ENCODE measurements around the gene UBQLN4.

UBQLN4 gene

GRCh38 chr1:156065212-156065611, 11.6 kb upstream of the UBQLN4 start:
- Histone ChIP-seq H3K27ac (ENCODE audit: low read depth, low read length) (no peak overlapping the region), H3K4me3 (ENCODE audit: insufficient read depth, low read length, poor library complexity, severe bottlenecking) (no peak overlapping the region), H3K4me2 (ENCODE audit: low read depth, low read length, poor library complexity, severe bottlenecking) (no peak overlapping the region), H3K36me3 (ENCODE audit: low read length) (no peaks in the 10 kb centered on the region), H3F3A (ENCODE audit: insufficient read depth) (no peaks in the 10 kb centered on the region), H4K20me1 (ENCODE audit: low read depth, low read length) (no peaks in the 10 kb centered on the region), H3K27me3 (ENCODE audit: low read length) (no peaks in the 10 kb centered on the region), H3K79me2 (ENCODE audit: insufficient read depth, low read length) (no peaks in the 10 kb centered on the region), H3K9me2 (replicated peaks; ENCODE audit: insufficient read depth, low read length) (no peaks in the 10 kb centered on the region), H3K9me3 (ENCODE audit: insufficient read depth, low read length) (no peaks in the 10 kb centered on the region), H2AFZ (ENCODE audit: low read depth, low read length, severe bottlenecking) (no peak overlapping the region), H3K9ac (ENCODE audit: low read length) (no peak overlapping the region)
- TF ChIP-seq EZH2phosphoT487 (conservative IDR thresholded peaks at IDR 0.05; ENCODE audit: low read length) (no peak), CTCF (IDR thresholded peaks at IDR 0.05; ENCODE audit: insufficient read depth, low read length, poor library complexity, severe bottlenecking) (no peak)

GRCh38 chr1:156064615-156065014, 11.0 kb upstream of the UBQLN4 start:
- H3K9me3 ChIP-seq (ENCODE audit: insufficient read depth, low read length), result no peaks in the 10 kb centered on the region
- TF ChIP-seq EZH2phosphoT487 (conservative IDR thresholded peaks at IDR 0.05; ENCODE audit: low read length) (no peak), CTCF (IDR thresholded peaks at IDR 0.05; ENCODE audit: insufficient read depth, low read length, poor library complexity, severe bottlenecking) (no peak)
- H3K4me2 ChIP-seq (ENCODE audit: low read depth, low read length, poor library complexity, severe bottlenecking), result no peak overlapping the region
- no peak overlapping the region for H3K9ac ChIP-seq (ENCODE audit: low read length)
- H3K9me2 ChIP-seq (replicated peaks; ENCODE audit: insufficient read depth, low read length), result no peaks in the 10 kb centered on the region
- no peaks in the 10 kb centered on the region for H3K27me3 ChIP-seq (ENCODE audit: low read length)
- no peaks in the 10 kb centered on the region for H4K20me1 ChIP-seq (ENCODE audit: low read depth, low read length)
- no peak overlapping the region for H2AFZ ChIP-seq (ENCODE audit: low read depth, low read length, severe bottlenecking)
- H3F3A ChIP-seq (ENCODE audit: insufficient read depth), result no peaks in the 10 kb centered on the region
- no peak overlapping the region for H3K27ac ChIP-seq (ENCODE audit: low read depth, low read length)
- no peak overlapping the region for H3K4me3 ChIP-seq (ENCODE audit: insufficient read depth, low read length, poor library complexity, severe bottlenecking)
- H3K36me3 ChIP-seq (ENCODE audit: low read length), result no peaks in the 10 kb centered on the region
- no peaks in the 10 kb centered on the region for H3K79me2 ChIP-seq (ENCODE audit: insufficient read depth, low read length)

GRCh38 chr1:156063997-156064285, 10.3 kb upstream of the UBQLN4 start:
- no peak overlapping the region for H3K4me3 ChIP-seq (ENCODE audit: insufficient read depth, low read length, poor library complexity, severe bottlenecking)
- no peaks in the 10 kb centered on the region for H3F3A ChIP-seq (ENCODE audit: insufficient read depth)
- no peak overlapping the region for H3K27ac ChIP-seq (ENCODE audit: low read depth, low read length)
- H4K20me1 ChIP-seq (ENCODE audit: low read depth, low read length), result no peaks in the 10 kb centered on the region
- H3K36me3 ChIP-seq (ENCODE audit: low read length), result no peaks in the 10 kb centered on the region
- H3K9ac ChIP-seq (ENCODE audit: low read length), result no peak overlapping the region
- TF ChIP-seq CTCF (IDR thresholded peaks at IDR 0.05; ENCODE audit: insufficient read depth, low read length, poor library complexity, severe bottlenecking) (no peak), EZH2phosphoT487 (conservative IDR thresholded peaks at IDR 0.05; ENCODE audit: low read length) (no peak)
- H3K9me2 ChIP-seq (replicated peaks; ENCODE audit: insufficient read depth, low read length), result no peaks in the 10 kb centered on the region
- H2AFZ ChIP-seq (ENCODE audit: low read depth, low read length, severe bottlenecking), result no peak overlapping the region
- no peak overlapping the region for H3K4me2 ChIP-seq (ENCODE audit: low read depth, low read length, poor library complexity, severe bottlenecking)
- H3K27me3 ChIP-seq (ENCODE audit: low read length), result no peaks in the 10 kb centered on the region
- H3K79me2 ChIP-seq (ENCODE audit: insufficient read depth, low read length), result no peaks in the 10 kb centered on the region
- H3K9me3 ChIP-seq (ENCODE audit: insufficient read depth, low read length), result no peaks in the 10 kb centered on the region

GRCh38 chr1:156062189-156062588, 8.6 kb upstream of the UBQLN4 start:
- H3K4me2 ChIP-seq (ENCODE audit: low read depth, low read length, poor library complexity, severe bottlenecking), result no peak overlapping the region
- no peak for TF ChIP-seq CTCF (IDR thresholded peaks at IDR 0.05; ENCODE audit: insufficient read depth, low read length, poor library complexity, severe bottlenecking)
- H3K27me3 ChIP-seq (ENCODE audit: low read length), result no peaks in the 10 kb centered on the region
- no peaks in the 10 kb centered on the region for H3K9me3 ChIP-seq (ENCODE audit: insufficient read depth, low read length)
- no peaks in the 10 kb centered on the region for H3K79me2 ChIP-seq (ENCODE audit: insufficient read depth, low read length)
- no peak overlapping the region for H3K9ac ChIP-seq (ENCODE audit: low read length)
- H4K20me1 ChIP-seq (ENCODE audit: low read depth, low read length), result no peaks in the 10 kb centered on the region
- no peaks in the 10 kb centered on the region for H3F3A ChIP-seq (ENCODE audit: insufficient read depth)
- no peaks in the 10 kb centered on the region for H3K36me3 ChIP-seq (ENCODE audit: low read length)
- H3K4me3 ChIP-seq (ENCODE audit: insufficient read depth, low read length, poor library complexity, severe bottlenecking), result no peak overlapping the region
- H3K27ac ChIP-seq (ENCODE audit: low read depth, low read length), result no peak overlapping the region
- no peak overlapping the region for H2AFZ ChIP-seq (ENCODE audit: low read depth, low read length, severe bottlenecking)
- H3K9me2 ChIP-seq (replicated peaks; ENCODE audit: insufficient read depth, low read length), result no peaks in the 10 kb centered on the region
